ENCODE data around the gene BCL6B. TPM values are rescaled to one million over a fixed set of nuclear protein-coding genes. Genes with fewer than 3 reads are reported as not detected.

Gene BCL6B
- total and polyA plus RNA-seq, 8 donors, result 1.3 to 3.8 (median 2.3) TPM

GRCh38 chr17:7002288-7003047 lies 20.4 kb upstream of the BCL6B start:
- peaks cover 4 to 18% (median 5%) of the 10 kb centered on the region in 3 donors for H3K36me3 ChIP-seq
- intact Hi-C loops (cut with DNase I), result loop anchor here in 2 of 3 donors (10.0 kb wide), 3 partner anchors 88 to 338 kb away; no protein-coding TSS in a partner anchor
- no peak for FAIRE-seq

GRCh38 chr17:7003745-7004144 lies 19.1 kb upstream of the BCL6B start:
- no peaks in the 10 kb centered on the region for H3K27me3 ChIP-seq
- no peaks in the 10 kb centered on the region for H3K4me1 ChIP-seq
- H3K4me3 ChIP-seq, result no peak overlapping the region
- DNase-seq (no peak), ATAC-seq (no peak), FAIRE-seq (no peak)
- H3K27ac ChIP-seq, result no peak overlapping the region
- intact Hi-C loops (cut with DNase I), result loop anchor here in 2 of 3 donors (10.0 kb wide), 3 partner anchors 89 to 339 kb away; no protein-coding TSS in a partner anchor
- no peak for TF ChIP-seq CTCF (IDR thresholded peaks at IDR 0.05)
- WGBS, 2 donors, result 87 to 92% methylated on average over 2 of the region's 2 CpGs
- peaks cover 4 to 18% (median 5%) of the 10 kb centered on the region in 3 donors for H3K36me3 ChIP-seq
- no peaks in the 10 kb centered on the region for H3K9me3 ChIP-seq

More at GRCh38 chr17:7002288-7003047, 20.4 kb upstream of the BCL6B start:
- H3K27me3 ChIP-seq, result no peaks in the 10 kb centered on the region
- ATAC-seq (no peak), DNase-seq (no peak)
- no peak for TF ChIP-seq CTCF (IDR thresholded peaks at IDR 0.05)
- H3K4me3 ChIP-seq, result no peak overlapping the region
- H3K27ac ChIP-seq, result no peak overlapping the region
- WGBS, 2 donors, result 91 to 94% methylated on average over 6 of the region's 6 CpGs
- no peaks in the 10 kb centered on the region for H3K9me3 ChIP-seq
- H3K4me1 ChIP-seq, result no peaks in the 10 kb centered on the region

- no peaks in the 10 kb centered on the region for H3K9me3 ChIP-seq
- peak; percentile 68 to 95 (median 87) for ATAC-seq
- no peak overlapping the region for H3K27ac ChIP-seq
- peak in 1 of 6 donors; percentile 43 for DNase-seq
- H3K36me3 ChIP-seq, result peaks cover 0 to 18% (median 5%) of the 10 kb centered on the region in 3 donors
- no peak overlapping the region for H3K4me3 ChIP-seq
- 92 to 100% methylated on average over 1 to 2 of the region's 2 CpGs for WGBS, 2 donors
- no peaks in the 10 kb centered on the region for H3K4me1 ChIP-seq
- no peaks in the 10 kb centered on the region for H3K27me3 ChIP-seq
- peak; percentile 56 for FAIRE-seq
- peak; percentile 33 to 62 (median 42) for TF ChIP-seq CTCF (IDR thresholded peaks at IDR 0.05)
- intact Hi-C loops (cut with DNase I), result loop anchor here in 2 of 3 donors (10.0 kb wide), 3 partner anchors 90 to 340 kb away; no protein-coding TSS in a partner anchor
Measured at GRCh38 chr17:7004398-7005253, 18.2 kb upstream of the BCL6B start.

- Histone ChIP-seq H3K36me3 (peaks cover 0 to 16% (median 5%) of the 10 kb centered on the region in 3 donors), H3K27ac (no peak overlapping the region), H3K9me3 (no peaks in the 10 kb centered on the region), H3K4me1 (peaks cover 3 to 7% (median 4%) of the 10 kb centered on the region in 3 donors), H3K4me3 (no peak overlapping the region), H3K27me3 (no peaks in the 10 kb centered on the region)
- no peak for TF ChIP-seq CTCF (IDR thresholded peaks at IDR 0.05)
- WGBS, 2 donors, result 78 to 81% methylated on average over 6 of the region's 7 CpGs
- DNase-seq, result no peak
- no peak for ATAC-seq
- FAIRE-seq, result no peak
- intact Hi-C loops (cut with DNase I), result loop anchor here in 2 of 3 donors (10.0 kb wide), 3 partner anchors 91 to 341 kb away; no protein-coding TSS in a partner anchor
Measured at GRCh38 chr17:7005716-7006115, 17.1 kb upstream of the BCL6B start.
